ENCODE measurements around the gene GPC6.
A peak's percentile ranks its signal among the peaks of the same experiment; 100 is the strongest.
"Not testable (repeated sequence)": the region's sequence is repeated elsewhere in the genome, so short reads cannot be mapped to it uniquely, and the experiment has no call there.

GPC6 gene

GRCh38 chr13:94270556-94270955 is 1043.9 kb downstream of the GPC6 start:
- no peak for DNase-seq

- no peak for DNase-seq
These were observed 1045.4 kb downstream of the GPC6 start for GRCh38 chr13:94272038-94272437.

- no peak for DNase-seq
These were observed 1053.7 kb downstream of the GPC6 start for GRCh38 chr13:94280349-94280748.

DNA sequence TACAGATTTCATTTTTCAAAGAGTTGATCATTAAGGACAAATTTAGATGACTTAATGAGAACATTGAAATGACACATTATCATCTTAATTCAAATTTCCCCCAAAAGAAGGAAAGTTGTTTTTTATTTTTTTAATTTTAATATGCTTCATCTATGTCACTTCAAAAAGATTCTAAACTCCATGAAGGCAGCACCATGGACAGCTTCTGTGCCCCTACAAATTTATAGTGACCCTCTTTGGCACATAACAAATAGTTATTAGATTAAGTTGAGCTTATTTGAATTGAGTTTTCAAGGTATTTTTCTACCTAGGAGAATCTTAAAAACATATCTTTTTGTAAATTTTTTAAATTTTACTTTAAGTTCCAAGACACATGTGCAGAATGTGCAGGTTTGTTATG is 1054.2 kb downstream of the GPC6 start:
- no peak for DNase-seq

- no peak for DNase-seq
These were observed 1060.0 kb downstream of the GPC6 start for GRCh38 chr13:94286581-94286980.

GRCh38 chr13:94291631-94292322 is 1065.2 kb downstream of the GPC6 start:
- no peak for DNase-seq

- DNase-seq, result no peak
These were observed 1065.7 kb downstream of the GPC6 start for GRCh38 chr13:94292323-94292640.

DNA sequence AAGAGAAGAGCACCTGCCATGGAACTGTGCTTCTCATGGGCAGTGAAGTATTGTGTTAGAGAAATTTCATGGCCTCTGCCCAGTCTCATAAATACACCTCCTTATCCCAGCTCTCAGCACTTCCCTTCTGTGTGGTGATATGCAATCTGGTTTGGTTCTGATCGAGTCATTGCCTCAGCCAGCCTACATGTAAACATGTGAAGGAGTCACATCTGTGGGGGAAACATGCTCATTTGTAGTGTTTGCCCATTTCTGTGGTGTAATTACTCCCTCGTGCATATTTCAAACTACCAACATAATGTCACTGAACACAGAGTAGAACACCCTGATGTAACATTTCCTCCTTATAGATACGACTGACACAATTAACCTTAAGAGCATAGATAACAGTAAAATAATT is 1069.9 kb downstream of the GPC6 start:
- no peak for DNase-seq

GRCh38 chr13:94298346-94298745 is 1071.7 kb downstream of the GPC6 start:
- DNase-seq, result no peak

DNA sequence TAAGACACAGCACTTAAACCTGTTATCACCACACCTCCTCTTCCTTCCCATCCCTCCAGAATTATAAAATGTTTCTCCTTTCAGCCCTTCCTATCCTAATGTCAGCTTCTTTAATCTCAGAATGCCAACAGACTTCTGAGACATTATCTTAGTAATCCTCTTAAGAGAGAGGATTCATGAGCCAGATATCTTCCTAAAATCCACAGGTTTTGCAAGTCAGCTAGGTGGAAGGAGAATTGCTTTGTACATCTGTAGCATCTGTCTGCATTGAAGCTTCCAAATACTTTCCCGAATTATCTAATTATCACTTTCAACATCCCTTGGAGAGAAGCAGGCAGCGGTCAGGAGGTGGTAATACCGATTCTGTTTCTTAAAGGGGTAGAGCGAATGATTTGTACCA is 1073.8 kb downstream of the GPC6 start:
- no peak for DNase-seq

DNA sequence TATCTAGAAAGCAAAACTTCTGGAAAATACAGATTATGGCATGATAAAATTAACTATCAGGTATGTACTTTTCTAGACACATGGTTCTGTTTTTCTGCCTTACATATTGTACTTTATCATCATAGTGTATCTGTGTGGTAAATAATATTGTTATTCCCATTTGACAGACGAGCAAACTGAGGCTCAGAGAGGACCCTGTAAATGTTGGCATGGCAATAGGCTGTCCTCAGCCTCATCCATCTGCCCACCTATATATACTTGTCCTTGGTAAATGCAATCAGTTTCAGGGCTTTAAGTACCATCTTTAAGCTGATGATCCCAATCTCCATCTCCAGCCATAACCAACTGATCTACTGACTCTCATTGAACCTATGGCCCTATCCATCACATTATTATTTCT is 1074.9 kb downstream of the GPC6 start:
- no peak for DNase-seq

DNA sequence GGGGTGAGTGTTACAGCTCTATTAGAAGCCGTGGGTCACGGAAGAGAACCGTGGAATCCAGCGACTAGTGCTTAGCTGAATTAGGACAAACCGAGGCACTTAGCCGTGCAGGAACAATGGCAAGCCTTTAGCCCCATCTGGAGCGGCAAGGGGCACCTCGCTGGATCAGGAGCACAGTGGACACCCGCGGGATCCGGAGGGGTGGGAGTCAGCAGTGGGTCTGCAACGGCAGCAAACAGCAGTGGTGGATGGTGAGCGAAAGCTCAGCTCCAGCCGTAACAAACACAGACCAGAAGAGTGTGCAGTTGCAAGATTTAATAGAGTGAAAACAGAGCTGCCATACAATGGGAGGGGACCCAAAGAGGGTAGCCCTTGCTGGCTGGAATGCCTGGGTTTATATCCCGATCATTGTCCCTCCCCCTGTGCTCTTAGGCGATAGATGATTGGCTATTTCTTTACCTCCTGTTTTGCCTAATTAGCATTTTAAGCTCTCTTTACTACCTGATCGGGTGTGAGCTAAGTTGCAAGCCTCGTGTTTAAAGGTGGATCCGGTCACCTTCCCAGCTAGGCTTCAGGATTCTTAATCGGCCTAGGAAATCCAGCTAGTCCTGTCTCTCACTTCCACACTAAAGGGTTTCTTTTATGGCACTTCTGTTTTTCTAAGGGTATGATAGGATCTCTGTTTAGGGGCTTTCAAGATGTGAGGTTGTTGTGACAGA is 1076.4 kb downstream of the GPC6 start:
- DNase-seq, result not testable (repeated sequence)

DNA sequence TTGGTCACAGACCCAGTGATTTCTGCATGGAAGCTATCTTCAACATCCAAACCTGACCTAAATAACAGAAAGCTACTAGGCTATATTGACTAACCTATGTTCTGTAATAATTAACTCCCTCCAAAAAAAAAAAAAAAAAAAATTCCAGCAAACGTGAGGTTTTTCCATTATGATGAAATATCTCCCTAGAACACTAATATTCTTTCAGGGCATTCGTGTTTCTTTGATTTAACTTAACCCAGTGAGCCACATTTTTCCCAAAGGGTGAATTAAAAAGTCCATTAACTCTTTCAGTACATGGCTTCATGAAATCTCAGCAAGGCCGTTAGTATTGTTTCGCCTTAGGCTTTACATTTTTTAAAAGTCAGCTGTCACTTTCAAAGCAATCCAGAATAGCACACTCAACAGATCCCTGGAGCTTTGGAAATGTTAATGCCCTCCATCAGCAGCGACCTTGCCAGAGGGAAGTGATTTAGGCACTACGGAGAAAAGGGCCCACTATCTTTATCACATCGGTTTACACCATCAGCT is 1077.1 kb downstream of the GPC6 start:
- DNase-seq, result no peak

- no peak for DNase-seq
These were observed 1078.4 kb downstream of the GPC6 start for GRCh38 chr13:94305033-94305432.

GRCh38 chr13:94305463-94305862 is 1078.9 kb downstream of the GPC6 start:
- peak in 2 of 56 donors; percentile 7 to 14 for DNase-seq

GRCh38 chr13:94305934-94306333 is 1079.3 kb downstream of the GPC6 start:
- no peak for DNase-seq

- DNase-seq, result no peak
These were observed 1082.2 kb downstream of the GPC6 start for GRCh38 chr13:94308832-94309231.

- no peak for DNase-seq
These were observed 1083.0 kb downstream of the GPC6 start for GRCh38 chr13:94309576-94309975.

DNA sequence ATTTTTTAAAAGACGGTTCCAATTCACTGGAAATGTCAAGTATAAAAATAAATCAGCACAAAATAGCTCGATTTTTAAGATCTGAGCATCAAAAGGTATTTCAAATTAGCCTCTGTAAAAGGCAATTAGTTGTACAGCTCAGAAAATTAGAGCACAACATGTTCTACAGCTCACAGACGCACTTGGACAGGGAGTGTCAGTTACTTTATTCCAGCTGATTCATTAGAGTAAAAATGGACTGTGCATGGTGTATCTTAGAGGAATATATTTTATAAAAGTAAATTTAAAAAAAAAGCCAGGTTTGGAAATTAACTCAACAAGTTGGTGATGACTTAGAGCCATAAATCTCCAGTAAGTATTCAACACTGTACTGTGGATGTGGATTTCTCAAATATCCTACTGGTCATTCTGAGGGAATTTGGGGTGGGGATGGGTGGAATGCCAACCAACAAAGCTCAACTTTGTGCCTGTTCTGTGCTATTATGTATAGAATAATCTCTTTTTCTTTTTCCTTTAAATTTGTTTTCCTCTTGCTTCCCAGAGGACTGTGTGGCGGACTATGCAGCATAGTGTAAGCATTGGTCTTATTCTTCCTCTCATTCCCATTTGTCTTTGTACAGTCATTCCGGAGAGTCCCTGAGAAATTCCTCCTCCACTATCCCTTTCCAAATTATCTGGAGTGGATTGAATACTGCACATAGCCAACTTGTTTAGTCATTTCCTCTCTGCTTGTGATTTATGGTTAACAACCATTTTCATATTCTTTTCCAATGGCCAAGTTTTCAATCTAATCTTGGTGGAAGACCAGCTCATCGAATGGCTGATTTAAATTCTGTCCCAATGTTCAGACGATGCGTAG is 1083.6 kb downstream of the GPC6 start:
- no peak for DNase-seq

GRCh38 chr13:94311893-94312292 is 1085.3 kb downstream of the GPC6 start:
- no peak for DNase-seq

GRCh38 chr13:94312511-94313216 is 1086.1 kb downstream of the GPC6 start:
- DNase-seq, result peak in 2 of 56 donors; percentile 5 to 16

Measured in amygdala (tissue), 56 donors.